GM10266 (cell line): Measurements from ENCODE around the gene PPP4R3A.

Source experiments
- DNase-seq: peaks from one replicate; pipeline ENCODE4 v3.0.0; 2012; ENCODE audit errors: extremely low spot score
- TF ChIP-seq, protein P1 (sequence below): IDR thresholded peaks from 2 replicates; pipeline ENCODE4 v1.5.1; 2012; ENCODE audit warnings: mild to moderate bottlenecking, low read depth; ENCODE audit not compliant: control insufficient read depth, insufficient read depth; ENCODE audit errors: missing control alignments

Gene PPP4R3A

DNA sequence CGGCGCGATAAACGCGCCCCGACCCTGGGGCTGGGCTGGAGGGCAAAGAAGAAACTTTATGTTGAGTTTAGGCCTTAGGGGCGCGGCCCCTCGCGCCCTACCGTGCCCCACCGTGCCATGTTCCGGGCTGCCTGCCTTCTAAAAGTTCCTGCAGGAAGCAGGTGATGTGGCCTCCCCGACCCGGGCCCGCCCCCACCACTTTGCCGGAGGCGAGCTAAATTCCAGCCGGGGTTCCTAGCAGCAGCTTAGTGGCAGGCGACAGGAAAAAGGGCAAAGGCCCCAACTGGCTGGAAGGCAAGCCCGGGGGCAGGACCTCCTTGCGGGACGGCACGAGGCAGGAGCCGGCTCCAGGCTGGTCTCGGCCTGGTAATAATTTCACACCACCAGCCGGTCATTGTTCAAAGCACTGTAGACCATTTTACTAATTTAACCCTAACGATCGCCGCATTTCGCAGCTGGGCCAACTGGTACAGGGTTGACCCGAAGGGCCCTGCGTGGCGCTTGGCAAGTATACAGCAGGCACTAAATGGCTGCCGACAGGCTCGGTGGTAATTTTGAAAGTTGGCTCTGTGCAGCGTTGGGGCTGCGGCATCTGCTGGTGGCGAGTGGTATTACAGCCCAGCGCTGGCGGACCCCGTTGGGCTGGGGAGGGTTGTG is 91.6 kb downstream of the PPP4R3A start:
- DNase-seq = peak; percentile 65
- TF ChIP-seq, protein P1, sequence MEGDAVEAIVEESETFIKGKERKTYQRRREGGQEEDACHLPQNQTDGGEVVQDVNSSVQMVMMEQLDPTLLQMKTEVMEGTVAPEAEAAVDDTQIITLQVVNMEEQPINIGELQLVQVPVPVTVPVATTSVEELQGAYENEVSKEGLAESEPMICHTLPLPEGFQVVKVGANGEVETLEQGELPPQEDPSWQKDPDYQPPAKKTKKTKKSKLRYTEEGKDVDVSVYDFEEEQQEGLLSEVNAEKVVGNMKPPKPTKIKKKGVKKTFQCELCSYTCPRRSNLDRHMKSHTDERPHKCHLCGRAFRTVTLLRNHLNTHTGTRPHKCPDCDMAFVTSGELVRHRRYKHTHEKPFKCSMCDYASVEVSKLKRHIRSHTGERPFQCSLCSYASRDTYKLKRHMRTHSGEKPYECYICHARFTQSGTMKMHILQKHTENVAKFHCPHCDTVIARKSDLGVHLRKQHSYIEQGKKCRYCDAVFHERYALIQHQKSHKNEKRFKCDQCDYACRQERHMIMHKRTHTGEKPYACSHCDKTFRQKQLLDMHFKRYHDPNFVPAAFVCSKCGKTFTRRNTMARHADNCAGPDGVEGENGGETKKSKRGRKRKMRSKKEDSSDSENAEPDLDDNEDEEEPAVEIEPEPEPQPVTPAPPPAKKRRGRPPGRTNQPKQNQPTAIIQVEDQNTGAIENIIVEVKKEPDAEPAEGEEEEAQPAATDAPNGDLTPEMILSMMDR = peak; percentile 86

- TF ChIP-seq, protein P1 = peak; percentile 31
- no peak for DNase-seq
Measured at GRCh38 chr14:91417983-91418386, 92.1 kb downstream of the PPP4R3A start.

DNA sequence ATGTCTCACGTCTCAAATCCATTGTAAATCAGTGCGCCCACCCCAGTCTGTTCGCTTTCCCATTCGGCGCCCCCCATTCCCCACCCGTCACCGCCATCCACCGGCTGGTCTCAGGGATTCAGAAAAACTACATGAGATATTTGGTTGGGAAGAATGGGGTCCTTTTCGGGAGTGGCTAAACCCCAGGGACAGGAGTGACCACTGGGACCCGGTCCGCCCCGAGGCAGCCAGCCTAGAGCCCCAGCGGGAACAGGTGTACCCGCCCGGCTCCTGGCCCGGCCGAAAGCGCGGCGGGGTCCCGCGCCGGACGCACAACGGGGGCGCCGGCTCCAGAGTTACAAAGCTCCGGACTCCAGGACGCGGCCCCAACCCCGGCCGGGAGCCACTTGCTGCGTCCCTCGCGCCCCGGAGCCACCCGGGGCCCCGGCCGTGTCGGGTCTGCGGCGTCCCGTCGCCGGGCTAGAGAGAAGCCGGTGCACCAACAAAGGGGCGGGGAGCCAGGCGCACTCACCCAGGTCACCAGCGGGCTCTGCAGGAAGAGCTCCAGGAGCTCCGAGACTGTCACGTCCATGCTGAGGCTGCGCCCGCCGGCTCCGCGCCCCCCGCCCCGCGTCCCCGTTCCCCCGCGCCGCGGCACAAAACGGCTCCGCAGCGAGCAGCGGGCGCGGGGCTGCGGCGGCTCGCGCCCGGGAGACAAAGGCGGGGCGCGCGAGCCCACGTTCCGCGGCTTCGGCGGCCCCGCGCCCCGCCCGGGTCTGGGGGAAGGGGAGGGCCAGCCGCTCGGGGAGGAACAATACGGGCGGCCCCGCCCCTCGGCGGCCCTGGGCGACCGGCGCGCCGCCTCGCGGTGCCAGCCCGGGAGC is 92.8 kb downstream of the PPP4R3A start, which contains the start of gene CCDC88C:
Gene CCDC88C (minus strand): TSS at position 701 of the 863 bp plus-strand sequence. CDS start 130 bp downstream, at position 571.
- peak; percentile 91 for DNase-seq
- TF ChIP-seq, protein P1 = no peak

- TF ChIP-seq, protein P1 = no peak
- DNase-seq = no peak
Measured at GRCh38 chr14:91416744-91417119, 93.4 kb downstream of the PPP4R3A start.

DNA sequence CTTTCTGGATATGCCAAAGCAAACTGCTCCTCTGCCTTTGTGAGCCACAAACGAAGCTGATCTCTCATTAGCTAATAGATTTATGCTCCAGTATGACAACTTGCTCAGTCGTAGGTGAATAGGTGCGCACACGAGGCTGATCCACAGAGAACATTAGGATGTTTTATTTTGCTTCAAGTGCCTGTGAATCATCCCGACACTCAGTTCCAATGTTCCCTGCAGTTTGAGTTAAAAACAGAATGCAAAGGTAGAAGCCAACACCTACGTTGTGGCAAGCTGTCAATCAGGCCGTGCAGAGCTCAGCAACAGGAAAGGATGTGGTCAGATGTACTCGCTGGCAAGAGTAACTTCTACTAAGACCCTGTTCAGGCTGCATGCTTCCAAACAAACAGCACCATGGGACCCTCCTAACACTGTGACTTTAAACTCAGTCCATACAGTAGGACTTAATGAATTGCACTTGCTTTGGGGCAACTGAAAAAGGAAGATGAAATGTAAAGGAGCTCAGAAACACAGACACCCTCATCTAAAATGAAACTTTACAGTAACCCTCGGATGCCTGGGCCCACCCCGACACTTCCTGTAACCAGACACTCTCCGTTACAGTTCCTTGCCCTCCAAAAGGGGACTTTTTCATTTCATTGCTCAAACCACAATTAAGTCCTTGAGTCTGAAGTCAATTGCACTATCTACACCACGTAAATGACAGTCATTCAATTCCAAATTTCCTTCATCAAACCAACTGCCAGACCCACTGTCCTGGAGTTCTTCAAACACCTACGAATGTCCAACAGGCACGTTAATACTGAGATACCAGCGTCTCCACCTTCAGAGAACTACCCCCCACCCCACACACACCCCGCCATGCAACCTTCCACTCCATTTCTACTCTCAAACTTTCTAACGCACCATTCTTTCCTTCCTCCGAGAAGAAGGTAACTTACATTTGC is 94.0 kb downstream of the PPP4R3A start:
- TF ChIP-seq, protein P1 = no peak
- peak; percentile 86 for DNase-seq

- no peak for DNase-seq
- TF ChIP-seq, protein P1 = no peak
Measured at GRCh38 chr14:91414475-91414833, 95.7 kb downstream of the PPP4R3A start.
